ENCODE results near the gene TSTD1. TPM values are rescaled to one million over a fixed set of nuclear protein-coding genes. Genes with fewer than 3 reads are reported as not detected.

Gene TSTD1
- total and polyA plus RNA-seq, 10 of the 15 experiments (the other 5 are each of a cell fraction or from before 2014, with no cell fraction given) = 33.3 to 145 (median 89.4) TPM

DNA sequence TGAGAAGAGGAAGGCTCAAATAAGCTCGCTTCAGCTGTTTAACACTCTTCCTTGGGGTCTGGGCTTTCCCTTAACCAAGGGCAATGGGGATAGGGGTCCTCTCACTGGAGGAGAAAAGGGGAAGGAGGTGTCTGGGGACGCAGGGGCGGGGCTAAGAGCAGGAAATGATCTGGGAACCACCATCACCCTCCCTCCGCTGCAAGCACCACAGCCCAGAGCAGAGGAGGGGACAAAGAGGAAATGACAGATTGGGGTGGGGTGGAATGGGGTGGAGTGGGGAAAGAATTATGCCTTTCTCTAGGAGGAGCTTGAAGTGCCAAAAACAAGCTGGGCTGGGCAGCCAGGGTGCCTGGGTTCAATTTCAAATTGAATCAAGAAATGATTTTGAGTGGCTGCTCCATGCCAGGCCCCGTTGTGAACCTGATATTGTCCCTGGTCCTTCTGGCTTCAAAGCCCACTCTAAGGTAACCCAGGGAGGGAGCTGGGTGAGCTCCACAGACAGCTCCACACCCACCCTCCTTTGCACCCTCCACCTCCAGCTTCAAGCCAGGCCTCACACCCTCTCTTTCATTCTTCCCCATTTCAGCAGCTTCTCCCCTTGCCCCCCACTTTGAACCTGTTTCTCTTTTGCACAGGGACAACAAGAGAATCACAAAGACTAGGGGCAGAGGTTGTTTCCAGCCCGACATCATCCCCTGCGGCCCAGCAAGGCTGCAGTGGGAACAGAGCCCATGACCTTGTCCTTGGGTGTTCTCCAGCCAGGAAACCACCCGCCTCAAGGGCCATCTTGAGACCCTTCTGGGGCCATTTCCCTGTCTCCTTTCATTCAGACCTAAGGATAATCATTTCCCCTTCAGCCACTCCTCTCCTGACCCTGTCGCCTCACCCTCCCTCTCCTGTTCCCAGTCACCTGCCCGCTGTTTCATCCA is 29.8 kb upstream of the TSTD1 start (continued):
- TF ChIP-seq IKZF2 (IDR thresholded peaks at IDR 0.05) (peak; percentile 49 to 71; a peak in 3 of 4 replicates), PML (IDR thresholded peaks at IDR 0.05; ENCODE audit: low read length) (peak; percentile 54; the same call in 1 of the 2 replicates), ZBED1 (IDR thresholded peaks at IDR 0.05; ENCODE audit: borderline replicate concordance) (peak; percentile 44; the same call in 1 of the 2 replicates), IKZF1 (conservative IDR thresholded peaks at IDR 0.05) (no peak; the same call in none of the 2 replicates), YY1 (IDR thresholded peaks at IDR 0.05; ENCODE audit: low read depth, low read length) (peak; percentile 59), BMI1 (IDR thresholded peaks at IDR 0.05; ENCODE audit: borderline replicate concordance) (0 out of 2 replicates have a peak, but pooled peaks have one; percentile 34), CBX3 (IDR thresholded peaks at IDR 0.05; ENCODE audit: borderline replicate concordance, low read depth) (no peak), CREB1 (IDR thresholded peaks at IDR 0.05; ENCODE audit: low read depth) (peak; percentile 72), RAD51 (IDR thresholded peaks at IDR 0.05) (no peak)

DNA sequence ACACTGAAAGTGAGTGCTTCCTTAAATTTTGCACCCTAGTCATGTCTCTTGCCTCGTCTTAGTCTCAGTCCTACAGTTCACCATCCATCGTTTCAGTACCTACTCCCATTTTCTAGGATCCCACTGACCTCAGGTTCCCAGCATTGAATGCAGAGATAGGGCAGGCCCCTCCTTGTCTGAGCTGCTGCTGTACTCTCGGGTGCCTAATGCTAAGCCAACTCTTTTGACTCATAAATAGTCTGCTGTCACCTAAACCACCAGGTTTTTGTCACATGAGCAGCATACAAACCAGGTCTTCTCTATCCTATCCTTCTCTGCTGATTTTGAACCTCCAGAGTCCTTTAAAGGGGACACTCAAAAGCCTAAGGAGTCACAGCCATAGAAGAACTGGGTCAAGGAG is 27.9 kb upstream of the TSTD1 start:
- DNase-seq (ENCODE audit: low read depth, low spot score) (no peak), ATAC-seq (no peak), FAIRE-seq (no peak)
- TF ChIP-seq, protein P1, sequence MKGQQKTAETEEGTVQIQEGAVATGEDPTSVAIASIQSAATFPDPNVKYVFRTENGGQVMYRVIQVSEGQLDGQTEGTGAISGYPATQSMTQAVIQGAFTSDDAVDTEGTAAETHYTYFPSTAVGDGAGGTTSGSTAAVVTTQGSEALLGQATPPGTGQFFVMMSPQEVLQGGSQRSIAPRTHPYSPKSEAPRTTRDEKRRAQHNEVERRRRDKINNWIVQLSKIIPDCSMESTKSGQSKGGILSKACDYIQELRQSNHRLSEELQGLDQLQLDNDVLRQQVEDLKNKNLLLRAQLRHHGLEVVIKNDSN (IDR thresholded peaks at IDR 0.05; ENCODE audit: borderline replicate concordance, extremely low read length, insufficient read depth, low read depth, low read length) = no peak
- no peak for TF ChIP-seq MTA3 (IDR thresholded peaks at IDR 0.05; ENCODE audit: borderline replicate concordance, low read length)
- 0 out of 2 replicates have a peak, but pooled peaks have one; percentile 6 for TF ChIP-seq RUNX3 (IDR thresholded peaks at IDR 0.05; ENCODE audit: low read length)
- TF ChIP-seq RAD51 (IDR thresholded peaks at IDR 0.05) = 0 out of 2 replicates have a peak, but pooled peaks have one; percentile 20
- TF ChIP-seq YY1 (IDR thresholded peaks at IDR 0.05; ENCODE audit: low read depth, low read length) = no peak
- peak in 1 of 2 experiments; percentile 28; a peak in 1 of 4 replicates for TF ChIP-seq BHLHE40 (IDR thresholded peaks at IDR 0.05; ENCODE audit: borderline replicate concordance in 1 of 2, low read depth in 2 of 2, low read length in 1 of 2)
- peak; percentile 50; the same call in 1 of the 2 replicates for TF ChIP-seq ZNF384 (IDR thresholded peaks at IDR 0.05; ENCODE audit: borderline replicate concordance, low read depth, low read length)
- peaks cover 11% of the 10 kb centered on the region; the same call in 1 of the 2 replicates for H4K20me1 ChIP-seq (ENCODE audit: control insufficient read depth, insufficient read depth)
- H3K4me2 ChIP-seq (ENCODE audit: control insufficient read depth, insufficient read depth) = peak overlapping the region; percentile 71
- H3K9me3 ChIP-seq (replicated peaks; ENCODE audit: control insufficient read depth, insufficient read depth, low read length) = no peaks in the 10 kb centered on the region
- intact Hi-C loops (cut with micrococcal nuclease; ENCODE audit: unreplicated experiment) (no loop called here), in situ Hi-C loops (cut with MboI) (no loop called here)
- RAD21 ChIA-PET (ENCODE audit: unreplicated experiment) = interaction anchor here (7.1 kb wide), 1 partner anchor 21 kb away, joined by 107 read pairs; the partner anchor contains the start of gene USF1
- peak overlapping the region; percentile 59 for H3K27ac ChIP-seq (ENCODE audit: control insufficient read depth, insufficient read depth)
- POLR2A ChIA-PET = interaction anchor here (2.3 to 6.8 kb wide), 2 partner anchors 21 to 45 kb away, joined by 7 to 139 read pairs; partner anchors contain the start of genes F11R and USF1
- H2AFZ ChIP-seq (ENCODE audit: control insufficient read depth, low read depth, low read length) = no peak overlapping the region
- peak overlapping the region; percentile 74 for H3K4me3 ChIP-seq
- CTCF ChIA-PET = interaction anchor here (1.9 to 8.6 kb wide), 3 partner anchors 20 to 30 kb away, joined by 6 to 111 read pairs (median 84); partner anchors contain the start of genes KLHDC9 and TSTD1
- no peaks in the 10 kb centered on the region for H3K27me3 ChIP-seq (replicated peaks in 1 of 2; ENCODE audit: control insufficient read depth in 2 of 2, insufficient read depth in 2 of 2, low read length in 1 of 2)
- no TSS peak for BruUV-seq (replicated peaks)
- H3K9ac ChIP-seq (ENCODE audit: control insufficient read depth, insufficient read depth, low read length) = peak overlapping the region; percentile 55; the same call in 1 of the 2 replicates
- peaks cover 64% of the 10 kb centered on the region for H3K79me2 ChIP-seq (ENCODE audit: control insufficient read depth, insufficient read depth, low read length)
- peaks cover 20% of the 10 kb centered on the region for H3K4me1 ChIP-seq (ENCODE audit: control insufficient read depth, insufficient read depth, low read length)
- 24% methylated on average over 3 of the region's 3 CpGs for WGBS (ENCODE audit: insufficient coverage, insufficient replicate concordance, low lambda C conversion rate, missing lambda C conversion rate)
- peaks cover 0 to 9% of the 10 kb centered on the region in 2 experiments; a peak in 1 of 4 replicates for H3K36me3 ChIP-seq (ENCODE audit: control insufficient read depth in 2 of 2, insufficient read depth in 2 of 2, low read length in 1 of 2)
- SMC1A ChIA-PET (ENCODE audit: uncharacterized antibody, unreplicated experiment) = interaction anchor here (0.9 to 9.0 kb wide), 3 partner anchors 20 to 29 kb away, joined by 3 to 134 read pairs (median 110); partner anchors contain the start of genes KLHDC9 and USF1
